GM19395 (cell line): ENCODE measurements around the gene ALOXE3.
"Not testable (repeated sequence)": the region's sequence is repeated elsewhere in the genome, so short reads cannot be mapped to it uniquely, and the experiment has no call there.

Source experiments
- ATAC-seq: cut with Tn5 transposase; IDR thresholded peaks from one replicate; pipeline ENCODE4 v1.9.1; 2021; ENCODE audit warnings: mild to moderate bottlenecking, moderate library complexity; ENCODE audit not compliant: unreplicated experiment

Gene ALOXE3

GRCh38 chr17:8073627-8074484, 44.5 kb downstream of the ALOXE3 start:
- no peak for ATAC-seq

- no peak for ATAC-seq
Measured at GRCh38 chr17:8072729-8073461, 45.4 kb downstream of the ALOXE3 start.

- ATAC-seq = no peak
Measured at GRCh38 chr17:8072341-8072728, 46.0 kb downstream of the ALOXE3 start.

- ATAC-seq = no peak
Measured at GRCh38 chr17:8071496-8071895, 46.8 kb downstream of the ALOXE3 start.

- no peak for ATAC-seq
Measured at GRCh38 chr17:8069587-8069860, 48.8 kb downstream of the ALOXE3 start.

GRCh38 chr17:8068736-8069586, 49.4 kb downstream of the ALOXE3 start:
- no peak for ATAC-seq

GRCh38 chr17:8067806-8068205, 50.5 kb downstream of the ALOXE3 start:
- no peak for ATAC-seq

- no peak for ATAC-seq
Measured at GRCh38 chr17:8066841-8067775, 51.2 kb downstream of the ALOXE3 start.

- no peak for ATAC-seq
Measured at GRCh38 chr17:8064561-8065019, 53.7 kb downstream of the ALOXE3 start.

- no peak for ATAC-seq
Measured at GRCh38 chr17:8063761-8064534, 54.4 kb downstream of the ALOXE3 start.

- ATAC-seq = no peak
Measured at GRCh38 chr17:8062807-8063483, 55.4 kb downstream of the ALOXE3 start.

- no peak for ATAC-seq
Measured at GRCh38 chr17:8062435-8062806, 55.9 kb downstream of the ALOXE3 start.

GRCh38 chr17:8061851-8062250, 56.5 kb downstream of the ALOXE3 start:
- ATAC-seq = not testable (repeated sequence)

- ATAC-seq = no peak
Measured at GRCh38 chr17:8060274-8060673, 58.0 kb downstream of the ALOXE3 start.

GRCh38 chr17:8059131-8059530, 59.2 kb downstream of the ALOXE3 start:
- ATAC-seq = no peak

- ATAC-seq = no peak
Measured at GRCh38 chr17:8057691-8058114, 60.6 kb downstream of the ALOXE3 start.

- no peak for ATAC-seq
Measured at GRCh38 chr17:8056976-8057625, 61.2 kb downstream of the ALOXE3 start.

GRCh38 chr17:8056232-8056975, 61.9 kb downstream of the ALOXE3 start:
- peak; percentile 46 for ATAC-seq
